HCT116 (cell line): ENCODE measurements around the gene BBS12. TPM values are rescaled to one million over a fixed set of nuclear protein-coding genes. Genes with fewer than 3 reads are reported as not detected.

ENCODE experiments used
- ATAC-seq: fragments of 200-7000 bp; cut with Tn5 transposase; 2 replicates; pipeline ENCODE4 v1.9.1; 2020; ENCODE audit warnings: mild to moderate bottlenecking, moderate library complexity
- BruUV-seq: library from RNA; stranded (reverse); fragments of 400-500 nt; replicated peaks from 2 replicates; lab custom pipeline; 2021; lab: Mats Ljungman, UMichigan
- CTCF ChIA-PET: fragments of 300-600 bp; sonication (Branson Sonifier 250); formaldehyde crosslinking; loops from one replicate; lab custom pipeline; 2021; ENCODE audit warnings: antibody characterized with exemption; lab: Charles Lee
- POLR2A ChIA-PET: fragments of 300-600, 350-600 bp; sonication (Branson Sonifier 250); formaldehyde crosslinking; loops from one replicate; lab custom pipeline; 2021; ENCODE audit warnings: antibody characterized with exemption; lab: Charles Lee
- RAD21 ChIA-PET, 2 experiments: fragments of 300-600 bp; sonication (Branson Sonifier 250); formaldehyde crosslinking; loops; one replicate each; lab custom pipeline; 2023; ENCODE audit warnings: low total read pairs in 2 of 2; ENCODE audit not compliant: uncharacterized antibody in 2 of 2, unreplicated experiment in 2 of 2, low non-redundant PET in 1 of 2; lab: Charles Lee
- DNase-seq: peaks from one replicate; pipeline ENCODE4 v3.0.0-alpha.2; 2010; ENCODE audit warnings: low read depth, low spot score
- H2AFZ ChIP-seq: fragments of 200-600 bp; shearing (Covaris generic), sonication (generic); 2 replicates; pipeline ENCODE4 v1.6.1; 2017; ENCODE audit warnings: low read depth, mixed run types, mixed read lengths, antibody characterized with exemption, low read length; ENCODE audit not compliant: poor library complexity, severe bottlenecking
- H3K27ac ChIP-seq: 2 replicates; pipeline ENCODE4 v1.5.1; 2012; ENCODE audit warnings: low read depth, low read length
- H3K27me3 ChIP-seq: fragments of 200-600 bp; sonication (generic); 2 replicates; pipeline ENCODE4 v1.6.1; 2016; ENCODE audit warnings: mixed run types, low read length, mixed read lengths; ENCODE audit not compliant: insufficient read depth
- H3K36me3 ChIP-seq, 2 experiments: fragments of 200-500 bp in 1 of 2; fragments of 200-600 bp in 1 of 2; sonication (Bioruptor generic) in 1 of 2; sonication (generic) in 1 of 2; 2 replicates each; pipeline versions ENCODE4 v1.5.1 to v1.6.1; 2014 to 2016; ENCODE audit warnings: low read length in 2 of 2, inconsistent platforms in 1 of 2, mixed read lengths in 1 of 2, mixed run types in 1 of 2; ENCODE audit not compliant: insufficient read depth in 2 of 2, control insufficient read depth in 1 of 2
- H3K4me1 ChIP-seq, 2 experiments: fragments of 200-600 bp in 1 of 2; sonication (generic) in 1 of 2; 2 replicates each; pipeline versions ENCODE4 v1.5.1 to v1.6.1; 2012 to 2017; ENCODE audit warnings: low read length in 2 of 2, inconsistent platforms in 1 of 2, mild to moderate bottlenecking in 1 of 2, mixed read lengths in 1 of 2, mixed run types in 1 of 2, moderate library complexity in 1 of 2; ENCODE audit not compliant: insufficient read depth in 2 of 2, control insufficient read depth in 1 of 2
- H3K4me2 ChIP-seq: fragments of 200-600 bp; sonication (generic); 2 replicates; pipeline ENCODE4 v1.6.1; 2017; ENCODE audit warnings: mixed run types, low read length, mixed read lengths
- H3K4me3 ChIP-seq, 2 experiments: fragments of 200-600 bp in 1 of 2; sonication (generic) in 1 of 2; replicated peaks in 1 of 2; 2 replicates each; pipeline ENCODE4 v1.5.1; 2011 to 2016; ENCODE audit warnings: low read length in 2 of 2, control low read depth in 1 of 2, low read depth in 1 of 2, mild to moderate bottlenecking in 1 of 2, mixed read lengths in 1 of 2, mixed run types in 1 of 2
- H3K79me2 ChIP-seq: fragments of 200-600 bp; sonication (generic); 2 replicates; pipeline ENCODE4 v1.6.1; 2017; ENCODE audit warnings: mild to moderate bottlenecking, mixed run types, low read length, moderate library complexity, mixed read lengths; ENCODE audit not compliant: insufficient read depth
- H3K9ac ChIP-seq: fragments of 200-600 bp; sonication (generic); 2 replicates; pipeline ENCODE4 v1.6.1; 2016; ENCODE audit warnings: low read length, mixed read lengths
- H3K9me2 ChIP-seq: fragments of 200-600 bp; sonication (generic), shearing (Covaris generic); 2 replicates; pipeline ENCODE4 v1.6.1; 2017; ENCODE audit warnings: mixed run types, mild to moderate bottlenecking, moderate library complexity; ENCODE audit not compliant: insufficient read depth
- H3K9me3 ChIP-seq, 2 experiments: fragments of 200-500 bp in 1 of 2; fragments of 200-600 bp in 1 of 2; sonication (Bioruptor generic) in 1 of 2; sonication (generic) in 1 of 2; 2 replicates each; pipeline ENCODE4 v1.6.1; 2014 to 2017; ENCODE audit warnings: low read length in 2 of 2, mixed read lengths in 2 of 2, inconsistent platforms in 1 of 2, low read depth in 1 of 2, mild to moderate bottlenecking in 1 of 2, mixed run types in 1 of 2, moderate library complexity in 1 of 2; ENCODE audit not compliant: control insufficient read depth in 1 of 2, insufficient read depth in 1 of 2
- H4K20me1 ChIP-seq: fragments of 200-600 bp; sonication (generic), shearing (Covaris generic); 2 replicates; pipeline ENCODE4 v1.6.1; 2017; ENCODE audit warnings: mixed run types, mild to moderate bottlenecking, moderate library complexity; ENCODE audit not compliant: insufficient read depth
- CBX3 ChIP-seq: IDR thresholded peaks from 2 replicates; pipeline ENCODE4 v1.6.1; 2012; ENCODE audit warnings: low read depth
- CEBPB ChIP-seq: IDR thresholded peaks from 2 replicates; pipeline ENCODE4 v1.6.1; 2012; ENCODE audit warnings: low read depth
- EGR1 ChIP-seq: IDR thresholded peaks from 2 replicates; pipeline ENCODE4 v1.6.1; 2012; ENCODE audit warnings: low read depth
- EZH2 ChIP-seq: fragments of 200-600 bp; sonication (generic); IDR thresholded peaks from 2 replicates; pipeline ENCODE4 v1.6.1; 2017; ENCODE audit warnings: antibody characterized with exemption, mixed run types
- EZH2phosphoT487 ChIP-seq: fragments of 200-600 bp; IDR thresholded peaks from 2 replicates; pipeline ENCODE4 v1.6.1; 2018; ENCODE audit warnings: antibody characterized with exemption, borderline replicate concordance
- FOSL1 ChIP-seq: IDR thresholded peaks from 2 replicates; pipeline ENCODE4 v1.6.1; 2012; ENCODE audit warnings: low read depth
- POLR2A ChIP-seq: IDR thresholded peaks from 2 replicates; pipeline ENCODE4 v1.7.0; 2011; ENCODE audit warnings: borderline replicate concordance; ENCODE audit not compliant: insufficient read depth, insufficient read length; ENCODE audit errors: extremely low read depth
- POLR2AphosphoS5 ChIP-seq: IDR thresholded peaks from 2 replicates; pipeline ENCODE4 v1.6.1; 2011; ENCODE audit warnings: mild to moderate bottlenecking, low read depth, low read length, moderate library complexity
- RAD21 ChIP-seq: IDR thresholded peaks from 2 replicates; pipeline ENCODE4 v1.6.1; 2012; ENCODE audit warnings: low read depth, mild to moderate bottlenecking
- SIN3A ChIP-seq: IDR thresholded peaks from 2 replicates; pipeline ENCODE4 v1.6.1; 2012; ENCODE audit warnings: low read depth
- SRF ChIP-seq: IDR thresholded peaks from 2 replicates; pipeline ENCODE4 v1.6.1; 2012; ENCODE audit warnings: low read depth
- YY1 ChIP-seq: IDR thresholded peaks from 2 replicates; pipeline ENCODE4 v1.6.1; 2011; ENCODE audit warnings: low read length, low read depth, moderate library complexity, mild to moderate bottlenecking; ENCODE audit not compliant: insufficient replicate concordance; ENCODE audit errors: extremely low read depth
- ZFX ChIP-seq: fragments of 450-650 bp; IDR thresholded peaks from 2 replicates; pipeline ENCODE4 v1.6.1; 2017
- intact Hi-C: fragments of 100-400 bp; cut with micrococcal nuclease; formaldehyde crosslinking; loops from 2 replicates; pipeline ENCODE4 v1.10.0; 2022
- total RNA-seq: library from RNA; stranded (reverse); gene quantifications from one replicate; pipeline ENCODE4 v1.2.1, GENCODE V29; 2021; ENCODE audit not compliant: unreplicated experiment
- TF ChIP-seq, protein P1 (sequence below), 3 experiments: fragments of 200-600 bp in 1 of 3; sonication (generic) in 1 of 3; IDR thresholded peaks in 2 of 3; conservative IDR thresholded peaks in 1 of 3; 2 replicates each; pipeline ENCODE4 v1.5.1; 2012 to 2017; ENCODE audit warnings: low read depth in 2 of 3, low read length in 2 of 3, antibody characterized with exemption in 1 of 3, borderline replicate concordance in 1 of 3, control low read depth in 1 of 3, mild to moderate bottlenecking in 1 of 3, mixed read lengths in 1 of 3, mixed run types in 1 of 3, moderate library complexity in 1 of 3; ENCODE audit not compliant: insufficient read depth in 1 of 3
- TF ChIP-seq, protein P2 (sequence below): IDR thresholded peaks from 2 replicates; pipeline ENCODE4 v1.6.1; 2012

BBS12 gene
- total RNA-seq, 1 experiment from 2014 or later = 2.1 TPM

DNA sequence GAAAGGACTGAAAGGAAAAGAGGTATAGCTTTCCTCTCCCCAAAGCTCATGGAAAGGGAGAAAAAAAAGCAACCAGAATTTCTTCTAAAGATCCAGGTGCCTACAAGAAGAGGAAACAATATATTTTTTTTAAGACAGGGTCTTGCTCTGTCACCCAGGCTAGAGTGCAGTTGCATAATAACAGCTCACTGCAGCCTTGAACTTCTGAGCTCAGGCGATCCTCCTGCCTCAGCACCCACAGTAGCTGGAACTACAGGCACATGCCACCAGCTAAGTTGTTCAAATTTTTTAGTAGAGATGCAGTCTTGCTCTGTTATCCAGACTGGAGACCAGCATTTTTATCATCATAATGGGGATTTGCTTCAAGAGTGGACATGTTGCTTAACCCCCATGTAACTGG is 30.5 kb upstream of the BBS12 start:
- no peaks in the 10 kb centered on the region for H3K36me3 ChIP-seq
- H3K9ac ChIP-seq = no peak overlapping the region
- BruUV-seq = no TSS peak
- H3K27ac ChIP-seq = no peak overlapping the region
- CTCF ChIA-PET = interaction anchor here (0.7 kb wide), 1 partner anchor 15 kb away, joined by 3 read pairs; no protein-coding TSS in a partner anchor
- no peaks in the 10 kb centered on the region for H3K79me2 ChIP-seq
- H3K9me2 ChIP-seq = no peaks in the 10 kb centered on the region
- H3K4me3 ChIP-seq = no peak overlapping the region
- no peak overlapping the region for H3K4me2 ChIP-seq
- H2AFZ ChIP-seq = no peak overlapping the region
- no peaks in the 10 kb centered on the region for H4K20me1 ChIP-seq
- ATAC-seq (no peak), DNase-seq (no peak)
- RAD21 ChIA-PET = no interaction called here
- POLR2A ChIA-PET = no interaction called here
- peaks cover 0 to 12% of the 10 kb centered on the region in 2 experiments; a peak in 2 of 4 replicates for H3K4me1 ChIP-seq
- TF ChIP-seq CEBPB (no peak), CBX3 (no peak), POLR2A (no peak), RAD21 (no peak), ZFX (no peak)
- TF ChIP-seq, protein P1, sequence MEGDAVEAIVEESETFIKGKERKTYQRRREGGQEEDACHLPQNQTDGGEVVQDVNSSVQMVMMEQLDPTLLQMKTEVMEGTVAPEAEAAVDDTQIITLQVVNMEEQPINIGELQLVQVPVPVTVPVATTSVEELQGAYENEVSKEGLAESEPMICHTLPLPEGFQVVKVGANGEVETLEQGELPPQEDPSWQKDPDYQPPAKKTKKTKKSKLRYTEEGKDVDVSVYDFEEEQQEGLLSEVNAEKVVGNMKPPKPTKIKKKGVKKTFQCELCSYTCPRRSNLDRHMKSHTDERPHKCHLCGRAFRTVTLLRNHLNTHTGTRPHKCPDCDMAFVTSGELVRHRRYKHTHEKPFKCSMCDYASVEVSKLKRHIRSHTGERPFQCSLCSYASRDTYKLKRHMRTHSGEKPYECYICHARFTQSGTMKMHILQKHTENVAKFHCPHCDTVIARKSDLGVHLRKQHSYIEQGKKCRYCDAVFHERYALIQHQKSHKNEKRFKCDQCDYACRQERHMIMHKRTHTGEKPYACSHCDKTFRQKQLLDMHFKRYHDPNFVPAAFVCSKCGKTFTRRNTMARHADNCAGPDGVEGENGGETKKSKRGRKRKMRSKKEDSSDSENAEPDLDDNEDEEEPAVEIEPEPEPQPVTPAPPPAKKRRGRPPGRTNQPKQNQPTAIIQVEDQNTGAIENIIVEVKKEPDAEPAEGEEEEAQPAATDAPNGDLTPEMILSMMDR (IDR thresholded peaks at IDR 0.05 in 2 of 3, conservative IDR thresholded peaks at IDR 0.05 in 1 of 3; ENCODE audit: borderline replicate concordance in 1 of 3, insufficient read depth in 1 of 3, low read depth in 2 of 3, low read length in 2 of 3) = no peak
- no peaks in the 10 kb centered on the region for H3K9me3 ChIP-seq
- no peaks in the 10 kb centered on the region for H3K27me3 ChIP-seq
- intact Hi-C loops = no loop called here

DNA sequence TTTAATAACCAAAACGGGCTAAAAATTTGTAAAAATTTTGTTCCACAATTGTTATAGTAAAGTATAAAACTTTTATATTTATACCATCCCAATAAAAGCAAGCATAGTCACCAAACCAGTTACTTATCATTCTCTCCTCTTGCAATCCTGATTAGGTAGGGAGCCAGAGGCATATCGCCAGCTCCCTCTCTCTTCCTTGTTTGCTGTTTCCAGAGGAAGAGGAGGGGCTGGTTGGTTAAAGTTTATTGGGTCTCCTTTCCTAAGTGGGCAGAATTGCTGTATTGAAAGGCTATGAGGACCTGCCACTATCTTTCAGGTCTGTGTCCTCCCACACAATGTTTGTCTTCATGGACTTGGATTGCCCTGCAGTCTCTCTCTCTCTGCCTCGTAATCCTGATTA is 29.6 kb upstream of the BBS12 start:
- ChIA-PET RAD21 (no interaction called here), CTCF (interaction anchor here (2.6 kb wide), 1 partner anchor 14 kb away, joined by 10 read pairs; no protein-coding TSS in a partner anchor), POLR2A (no interaction called here)
- no peak overlapping the region for H3K27ac ChIP-seq
- DNase-seq (no peak), ATAC-seq (no peak)
- peaks cover 0 to 12% of the 10 kb centered on the region in 2 experiments; a peak in 2 of 4 replicates for H3K4me1 ChIP-seq
- no TSS peak for BruUV-seq
- H3K4me2 ChIP-seq = no peak overlapping the region
- no peaks in the 10 kb centered on the region for H3K79me2 ChIP-seq
- H3K9me3 ChIP-seq = no peaks in the 10 kb centered on the region
- no peaks in the 10 kb centered on the region for H3K27me3 ChIP-seq
- H3K9me2 ChIP-seq = no peaks in the 10 kb centered on the region
- H3K36me3 ChIP-seq = no peaks in the 10 kb centered on the region
- H3K4me3 ChIP-seq = no peak overlapping the region
- no peaks in the 10 kb centered on the region for H4K20me1 ChIP-seq
- intact Hi-C loops = no loop called here
- H3K9ac ChIP-seq = no peak overlapping the region
- H2AFZ ChIP-seq = no peak overlapping the region
- TF ChIP-seq EZH2phosphoT487 = no peak
- TF ChIP-seq, protein P2, sequence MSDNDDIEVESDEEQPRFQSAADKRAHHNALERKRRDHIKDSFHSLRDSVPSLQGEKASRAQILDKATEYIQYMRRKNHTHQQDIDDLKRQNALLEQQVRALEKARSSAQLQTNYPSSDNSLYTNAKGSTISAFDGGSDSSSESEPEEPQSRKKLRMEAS = no peak
- no peak for TF ChIP-seq SRF
- TF ChIP-seq POLR2AphosphoS5 = no peak
- no peak for TF ChIP-seq ZFX
- TF ChIP-seq SIN3A = no peak
- TF ChIP-seq, protein P1 (IDR thresholded peaks at IDR 0.05 in 2 of 3, conservative IDR thresholded peaks at IDR 0.05 in 1 of 3; ENCODE audit: borderline replicate concordance in 1 of 3, insufficient read depth in 1 of 3, low read depth in 2 of 3, low read length in 2 of 3) = no peak
- no peak for TF ChIP-seq EZH2
- TF ChIP-seq FOSL1 = no peak
- TF ChIP-seq EGR1 = no peak
- TF ChIP-seq YY1 = no peak
